Gastrocnemius medialis (tissue), 4 donors: Measurements from ENCODE around the gene ZNF662. TPM values are rescaled to one million over a fixed set of nuclear protein-coding genes. Genes with fewer than 3 reads are reported as not detected.

Experiments used
- ATAC-seq, 2 donors: fragments of 150-250 bp; one replicate each; pipeline ENCODE4 v1.9.1; 2016
- DNase-seq, 2 donors: peaks; one replicate each; pipeline ENCODE4 v3.0.0-alpha.2; 2019
- H3K27ac ChIP-seq, 4 donors: fragments of 200-600 bp; sonication (generic); 1 replicate in 1 of 4; 2 replicates in 3 of 4; pipeline ENCODE4 v1.5.1; 2016 to 2018; ENCODE audit warnings: mild to moderate bottlenecking in 2 of 4, moderate library complexity in 1 of 4
- H3K27me3 ChIP-seq, 3 donors: fragments of 200-600 bp; sonication (generic) in 2 of 3; 1 replicate in 1 of 3; 2 replicates in 2 of 3; pipeline versions ENCODE4 v1.5.1 to v1.6.0; 2016 to 2019; ENCODE audit warnings: mild to moderate bottlenecking in 1 of 3, moderate library complexity in 1 of 3
- H3K36me3 ChIP-seq, 2 donors: fragments of 200-600 bp; sonication (generic) in 1 of 2; one replicate each; pipeline ENCODE4 v1.5.1; 2017 to 2018
- H3K4me1 ChIP-seq, 2 donors: fragments of 200-600 bp; sonication (generic) in 1 of 2; one replicate each; pipeline ENCODE4 v1.5.1; 2016 to 2017; ENCODE audit warnings: mild to moderate bottlenecking in 2 of 2
- H3K4me3 ChIP-seq, 4 donors: fragments of 200-600 bp; sonication (generic) in 3 of 4; 1 replicate in 1 of 4; 2 replicates in 3 of 4; pipeline ENCODE4 v1.5.1; 2016 to 2019; ENCODE audit warnings: mild to moderate bottlenecking in 2 of 4
- H3K9me3 ChIP-seq, 3 donors: fragments of 200-600 bp; sonication (generic) in 2 of 3; 1 replicate in 1 of 3; 2 replicates in 2 of 3; pipeline ENCODE4 v1.5.1; 2016 to 2019
- CTCF ChIP-seq, 5 experiments: fragments of 450-650 bp in 3 of 5; fragments of 200-600 bp in 2 of 5; sonication (generic) in 2 of 5; IDR thresholded peaks in 4 of 5; conservative IDR thresholded peaks in 1 of 5; 1 replicate in 4 of 5; 2 replicates in 1 of 5; pipeline ENCODE4 v1.5.1; 2016 to 2019; ENCODE audit warnings: antibody characterized with exemption in 5 of 5, mild to moderate bottlenecking in 3 of 5, moderate library complexity in 3 of 5
- POLR2A ChIP-seq, 2 donors: fragments of 450-650 bp; IDR thresholded peaks; one replicate each; pipeline ENCODE4 v1.6.1; 2017; ENCODE audit warnings: antibody characterized with exemption in 2 of 2, mild to moderate bottlenecking in 2 of 2, moderate library complexity in 2 of 2
- in situ Hi-C, 4 donors: fragments of 200-750 bp; cut with MboI; loops; one replicate each; pipeline versions ENCODE4 v1.15.0 to v1.8.0; 2017; ENCODE audit warnings: low sequenced_read_pairs in 4 of 4
- intact Hi-C: fragments of 100-400 bp; cut with DNase I; formaldehyde crosslinking; loops from one replicate; pipeline ENCODE4 v1.15.1; 2023; ENCODE audit warnings: low total_unique reads
- total RNA-seq, 4 donors: library from RNA; depleted of rRNA; stranded (reverse); fragments of >200 nt; gene quantifications; one replicate each; pipeline versions ENCODE4 v1.1.0 to v1.2.3, GENCODE V29; 2016

Gene ZNF662
- total RNA-seq, 4 donors from 2014 or later, result 0.19 to 2.1 (median 0.55) TPM

GRCh38 chr3:42873221-42873982 is 32.5 kb upstream of the ZNF662 start:
- Histone ChIP-seq H3K27me3 (no peaks in the 10 kb centered on the region), H3K9me3 (no peaks in the 10 kb centered on the region), H3K4me1 (peaks cover 0 to 5% of the 10 kb centered on the region in 2 donors), H3K4me3 (no peak overlapping the region), H3K36me3 (no peaks in the 10 kb centered on the region), H3K27ac (no peak overlapping the region)
- TF ChIP-seq CTCF (IDR thresholded peaks at IDR 0.05 in 4 of 5, conservative IDR thresholded peaks at IDR 0.05 in 1 of 5), result no peak
- no peak for TF ChIP-seq POLR2A (IDR thresholded peaks at IDR 0.05)
- intact Hi-C loops, result no loop called here
- DNase-seq (no peak), ATAC-seq (no peak)
- in situ Hi-C loops, result no loop called here

- Histone ChIP-seq H3K4me1 (peaks cover 0 to 5% of the 10 kb centered on the region in 2 donors), H3K27ac (no peak overlapping the region), H3K27me3 (no peaks in the 10 kb centered on the region), H3K4me3 (no peak overlapping the region), H3K36me3 (no peaks in the 10 kb centered on the region), H3K9me3 (no peaks in the 10 kb centered on the region)
- DNase-seq (no peak), ATAC-seq (no peak)
- intact Hi-C loops (no loop called here), in situ Hi-C loops (loop anchor here in 1 of 4 donors (5.0 kb wide), 1 partner anchor 42 kb away; no protein-coding TSS in a partner anchor)
- no peak for TF ChIP-seq POLR2A (IDR thresholded peaks at IDR 0.05)
These were observed 31.2 kb upstream of the ZNF662 start for GRCh38 chr3:42874749-42875148.

GRCh38 chr3:42875325-42876151 is 30.4 kb upstream of the ZNF662 start, which contains the start of gene CYP8B1:
CYP8B1 (minus strand) TSS chr3:42875879; CDS start chr3:42875816, 63 bp downstream.
- intact Hi-C loops, result no loop called here
- H3K4me3 ChIP-seq, result no peak within 1 kb of the TSS
- H3K9me3 ChIP-seq, result no peaks in the 10 kb centered on the region
- DNase-seq (no peak), ATAC-seq (no peak)
- TF ChIP-seq POLR2A (IDR thresholded peaks at IDR 0.05), result no peak
- TF ChIP-seq CTCF (IDR thresholded peaks at IDR 0.05 in 4 of 5, conservative IDR thresholded peaks at IDR 0.05 in 1 of 5), result no peak
- no peaks in the 10 kb centered on the region for H3K27me3 ChIP-seq
- H3K4me1 ChIP-seq, result peaks cover 3 to 5% of the 10 kb centered on the region in 2 donors
- H3K36me3 ChIP-seq, result no peaks in the 10 kb centered on the region
- in situ Hi-C loops, result loop anchor here in 1 of 4 donors (5.0 kb wide), 1 partner anchor 43 kb away; no protein-coding TSS in a partner anchor
- no peak within 1 kb of the TSS for H3K27ac ChIP-seq

- no peaks in the 10 kb centered on the region for H3K9me3 ChIP-seq
- H3K4me1 ChIP-seq, result peaks cover 5 to 9% of the 10 kb centered on the region in 2 donors
- no peaks in the 10 kb centered on the region for H3K27me3 ChIP-seq
- no peak overlapping the region for H3K27ac ChIP-seq
- in situ Hi-C loops, result loop anchor here in 1 of 4 donors (5.0 kb wide), 1 partner anchor 44 kb away; no protein-coding TSS in a partner anchor
- H3K4me3 ChIP-seq, result no peak overlapping the region
- intact Hi-C loops, result no loop called here
- no peak for DNase-seq
- no peak for TF ChIP-seq POLR2A (IDR thresholded peaks at IDR 0.05)
- TF ChIP-seq CTCF (IDR thresholded peaks at IDR 0.05 in 4 of 5, conservative IDR thresholded peaks at IDR 0.05 in 1 of 5), result no peak
- ATAC-seq, result no peak
- H3K36me3 ChIP-seq, result no peaks in the 10 kb centered on the region
These were observed 29.5 kb upstream of the ZNF662 start for GRCh38 chr3:42876401-42876800.
